Measurements from ENCODE around the gene ANK3. TPM values are rescaled to one million over a fixed set of nuclear protein-coding genes. Genes with fewer than 3 reads are reported as not detected.

ANK3 gene
- polyA plus RNA-seq, 1 donor from 2014 or later = 114 TPM

- no peaks in the 10 kb centered on the region for H3K79me2 ChIP-seq (replicated peaks; ENCODE audit: insufficient read depth, low read length)
- H3K9me3 ChIP-seq (ENCODE audit: low read length) = peaks cover 3% of the 10 kb centered on the region
- no peak overlapping the region for H3K9ac ChIP-seq (ENCODE audit: low read length)
- TF ChIP-seq EP300 (conservative IDR thresholded peaks at IDR 0.05; ENCODE audit: poor library complexity, severe bottlenecking) = no peak
- TF ChIP-seq RAD21 (conservative IDR thresholded peaks at IDR 0.05) = no peak
- TF ChIP-seq MXI1 (conservative IDR thresholded peaks at IDR 0.05; ENCODE audit: poor library complexity, severe bottlenecking) = no peak
- no peak for TF ChIP-seq REST (IDR thresholded peaks at IDR 0.05; ENCODE audit: borderline replicate concordance)
- TF ChIP-seq TAF1 (IDR thresholded peaks at IDR 0.05; ENCODE audit: low read depth) = no peak
- TF ChIP-seq SMC3 (conservative IDR thresholded peaks at IDR 0.05; ENCODE audit: poor library complexity) = no peak
- TF ChIP-seq CTCF (IDR thresholded peaks at IDR 0.05; ENCODE audit: poor library complexity, severe bottlenecking) = no peak
- TF ChIP-seq EZH2 (IDR thresholded peaks at IDR 0.05; ENCODE audit: borderline replicate concordance, insufficient read depth, low read length, poor library complexity, severe bottlenecking) = no peak
- H3K27me3 ChIP-seq (ENCODE audit: insufficient read depth, low read depth, low read length) = no peaks in the 10 kb centered on the region
- H4K20me1 ChIP-seq (ENCODE audit: insufficient read depth) = no peaks in the 10 kb centered on the region
- H3K36me3 ChIP-seq (ENCODE audit: insufficient read depth, low read length) = peaks cover 12% of the 10 kb centered on the region
- no peaks in the 10 kb centered on the region for H3F3A ChIP-seq (ENCODE audit: insufficient read depth, low read length, poor library complexity, severe bottlenecking)
- no peak overlapping the region for H3K4me3 ChIP-seq (ENCODE audit: low read length)
- H3K4me2 ChIP-seq (ENCODE audit: low read length) = no peak overlapping the region
- no peak overlapping the region for H2AFZ ChIP-seq (ENCODE audit: low read depth, low read length)
- no peaks in the 10 kb centered on the region for H3K9me2 ChIP-seq (ENCODE audit: insufficient read depth, low read length)
- H3K27ac ChIP-seq (ENCODE audit: low read length) = no peak overlapping the region
These were observed 181.8 kb downstream of the ANK3 start for GRCh38 chr10:60207894-60208293.

GRCh38 chr10:60206735-60207134, 182.9 kb downstream of the ANK3 start:
- no peak overlapping the region for H3K9ac ChIP-seq (ENCODE audit: low read length)
- H2AFZ ChIP-seq (ENCODE audit: low read depth, low read length) = no peak overlapping the region
- H3K9me3 ChIP-seq (ENCODE audit: low read length) = peaks cover 2% of the 10 kb centered on the region
- no peaks in the 10 kb centered on the region for H3F3A ChIP-seq (ENCODE audit: insufficient read depth, low read length, poor library complexity, severe bottlenecking)
- no peak overlapping the region for H3K4me2 ChIP-seq (ENCODE audit: low read length)
- no peaks in the 10 kb centered on the region for H4K20me1 ChIP-seq (ENCODE audit: insufficient read depth)
- no peaks in the 10 kb centered on the region for H3K27me3 ChIP-seq (ENCODE audit: insufficient read depth, low read depth, low read length)
- H3K9me2 ChIP-seq (ENCODE audit: insufficient read depth, low read length) = no peaks in the 10 kb centered on the region
- TF ChIP-seq SMC3 (conservative IDR thresholded peaks at IDR 0.05; ENCODE audit: poor library complexity) (no peak), EP300 (conservative IDR thresholded peaks at IDR 0.05; ENCODE audit: poor library complexity, severe bottlenecking) (no peak), RAD21 (conservative IDR thresholded peaks at IDR 0.05) (no peak), CTCF (IDR thresholded peaks at IDR 0.05; ENCODE audit: poor library complexity, severe bottlenecking) (no peak), REST (IDR thresholded peaks at IDR 0.05; ENCODE audit: borderline replicate concordance) (no peak), EZH2 (IDR thresholded peaks at IDR 0.05; ENCODE audit: borderline replicate concordance, insufficient read depth, low read length, poor library complexity, severe bottlenecking) (no peak), POLR2AphosphoS5 (IDR thresholded peaks at IDR 0.05) (no peak), MXI1 (conservative IDR thresholded peaks at IDR 0.05; ENCODE audit: poor library complexity, severe bottlenecking) (no peak), TAF1 (IDR thresholded peaks at IDR 0.05; ENCODE audit: low read depth) (no peak)
- H3K36me3 ChIP-seq (ENCODE audit: insufficient read depth, low read length) = peaks cover 9% of the 10 kb centered on the region
- H3K79me2 ChIP-seq (replicated peaks; ENCODE audit: insufficient read depth, low read length) = no peaks in the 10 kb centered on the region
- no peak overlapping the region for H3K4me3 ChIP-seq (ENCODE audit: low read length)
- H3K27ac ChIP-seq (ENCODE audit: low read length) = no peak overlapping the region
